A673 (cell line): ENCODE measurements around the gene STUM. TPM values are rescaled to one million over a fixed set of nuclear protein-coding genes. Genes with fewer than 3 reads are reported as not detected.

Experiments
- BruUV-seq: library from RNA; stranded (reverse); fragments of 400-500 nt; replicated peaks from 2 replicates; lab custom pipeline; 2021; lab: Mats Ljungman, UMichigan
- CTCF ChIA-PET: fragments of 300-600 bp; sonication (Branson Sonifier 250); formaldehyde crosslinking; loops from one replicate; lab custom pipeline; 2022; ENCODE audit warnings: antibody characterized with exemption; lab: Charles Lee
- POLR2A ChIA-PET: fragments of 300-600 bp; sonication (Branson Sonifier 250); formaldehyde crosslinking; loops from one replicate; lab custom pipeline; 2022; ENCODE audit warnings: antibody characterized with exemption; ENCODE audit not compliant: low non-redundant PET; lab: Charles Lee
- DNase-seq: peaks from one replicate; pipeline ENCODE4 v3.0.0-alpha.2; 2015; ENCODE audit warnings: low spot score
- H3K27ac ChIP-seq: fragments of 200-600 bp; sonication (generic); 2 replicates; pipeline ENCODE4 v1.5.1; 2016; ENCODE audit warnings: mixed run types, low read depth, mild to moderate bottlenecking, mixed read lengths, antibody characterized with exemption, low read length; ENCODE audit not compliant: poor library complexity, severe bottlenecking
- H3K27me3 ChIP-seq: fragments of 200-600 bp; sonication (generic); replicated peaks from 2 replicates; pipeline ENCODE4 v1.6.1; 2017; ENCODE audit warnings: mixed run types, low read depth, mild to moderate bottlenecking, mixed read lengths, antibody characterized with exemption, low read length; ENCODE audit not compliant: insufficient read depth, poor library complexity
- H3K36me3 ChIP-seq: fragments of 200-600 bp; sonication (generic); 2 replicates; pipeline ENCODE4 v1.6.1; 2016; ENCODE audit warnings: mixed run types, mild to moderate bottlenecking, mixed read lengths, antibody characterized with exemption, low read length; ENCODE audit not compliant: insufficient read depth, poor library complexity, severe bottlenecking
- H3K4me1 ChIP-seq: fragments of 200-600 bp; sonication (generic); 2 replicates; pipeline ENCODE4 v1.6.1; 2017; ENCODE audit warnings: mixed run types, mild to moderate bottlenecking, mixed read lengths, antibody characterized with exemption, low read length; ENCODE audit not compliant: insufficient read depth, poor library complexity, severe bottlenecking
- H3K4me3 ChIP-seq: fragments of 200-600 bp; sonication (generic); 2 replicates; pipeline ENCODE4 v1.5.1; 2016; ENCODE audit warnings: low read depth, mixed run types, mild to moderate bottlenecking, mixed read lengths, low read length; ENCODE audit not compliant: poor library complexity, severe bottlenecking
- H3K9me3 ChIP-seq: fragments of 200-600 bp; sonication (generic); 2 replicates; pipeline ENCODE4 v1.6.1; 2016; ENCODE audit warnings: mixed run types, low read depth, mild to moderate bottlenecking, mixed read lengths, antibody characterized with exemption, low read length; ENCODE audit not compliant: poor library complexity, severe bottlenecking
- CTCF ChIP-seq: fragments of 300-800, 200-600 bp; sonication (generic); conservative IDR thresholded peaks from 2 replicates; pipeline ENCODE4 v1.5.1; 2017; ENCODE audit warnings: low read depth, mild to moderate bottlenecking, antibody characterized with exemption, low read length, moderate library complexity, mixed read lengths
- EZH2 ChIP-seq: fragments of 200-600 bp; sonication (generic); IDR thresholded peaks from 2 replicates; pipeline ENCODE4 v1.6.1; 2017; ENCODE audit warnings: borderline replicate concordance, low read depth, mild to moderate bottlenecking, mixed read lengths, antibody characterized with exemption, low read length; ENCODE audit not compliant: poor library complexity, severe bottlenecking
- intact Hi-C: fragments of 100-400 bp; cut with micrococcal nuclease; formaldehyde crosslinking; loops from one replicate; pipeline ENCODE4 v1.10.0; 2022; ENCODE audit not compliant: unreplicated experiment
- total RNA-seq: library from RNA; stranded (reverse); gene quantifications from 2 replicates; pipeline ENCODE4 v1.2.3, GENCODE V29; 2021

The STUM gene
- total RNA-seq, 1 experiment from 2014 or later = 0.54 TPM

- H3K27me3 ChIP-seq = no peaks in the 10 kb centered on the region
- no peak for DNase-seq
- TF ChIP-seq CTCF (no peak), EZH2 (no peak)
- CTCF ChIA-PET = no interaction called here
- H3K4me3 ChIP-seq = no peak overlapping the region
- intact Hi-C loops = no loop called here
- no peaks in the 10 kb centered on the region for H3K4me1 ChIP-seq
- H3K9me3 ChIP-seq = no peaks in the 10 kb centered on the region
- POLR2A ChIA-PET = interaction anchor here (0.7 kb wide), 1 partner anchor 9 kb away, joined by 3 read pairs; no protein-coding TSS in a partner anchor
- H3K36me3 ChIP-seq = no peaks in the 10 kb centered on the region
- BruUV-seq = no TSS peak
- H3K27ac ChIP-seq = no peak overlapping the region
These were observed 5.9 kb upstream of the STUM start for GRCh38 chr1:226542623-226543103.

GRCh38 chr1:226545836-226546596, 2.5 kb upstream of the STUM start:
- intact Hi-C loops = loop anchor here (2.0 to 5.0 kb wide), 2 partner anchors 63 to 281 kb away; no protein-coding TSS in a partner anchor
- no peaks in the 10 kb centered on the region for H3K9me3 ChIP-seq
- BruUV-seq = no TSS peak
- H3K27ac ChIP-seq = no peak overlapping the region
- no peak for DNase-seq
- H3K36me3 ChIP-seq = no peaks in the 10 kb centered on the region
- no peak for TF ChIP-seq EZH2
- no peak for TF ChIP-seq CTCF
- H3K4me1 ChIP-seq = peaks cover 12% of the 10 kb centered on the region
- CTCF ChIA-PET = interaction anchor here (1.7 kb wide), 1 partner anchor 24 kb away, joined by 4 read pairs; no protein-coding TSS in a partner anchor
- no peak overlapping the region for H3K4me3 ChIP-seq
- peaks cover 29% of the 10 kb centered on the region for H3K27me3 ChIP-seq
- POLR2A ChIA-PET = no interaction called here

GRCh38 chr1:226546926-226547325, 1.6 kb upstream of the STUM start:
- Histone ChIP-seq H3K36me3 (no peaks in the 10 kb centered on the region), H3K9me3 (no peaks in the 10 kb centered on the region), H3K27ac (no peak overlapping the region), H3K27me3 (peaks cover 29% of the 10 kb centered on the region), H3K4me1 (peaks cover 12% of the 10 kb centered on the region), H3K4me3 (no peak overlapping the region)
- DNase-seq = no peak
- ChIA-PET POLR2A (no interaction called here), CTCF (interaction anchor here (0.8 to 1.7 kb wide), 3 partner anchors 23 to 80 kb away, joined by 3 to 5 read pairs (median 4); no protein-coding TSS in a partner anchor)
- TF ChIP-seq EZH2 (no peak), CTCF (no peak)
- intact Hi-C loops = loop anchor here (1.0 to 5.0 kb wide), 3 partner anchors 62 to 280 kb away; no protein-coding TSS in a partner anchor
- no TSS peak for BruUV-seq
